ENCODE results near the gene GRID1. TPM values are rescaled to one million over a fixed set of nuclear protein-coding genes. Genes with fewer than 3 reads are reported as not detected.

The GRID1 gene
- total and polyA plus RNA-seq, 10 of the 15 experiments (the other 5 are each of a cell fraction or from before 2014, with no cell fraction given), result 0.04 to 0.62 (median 0.08) TPM; not detected in 5

- TF ChIP-seq, protein P1, sequence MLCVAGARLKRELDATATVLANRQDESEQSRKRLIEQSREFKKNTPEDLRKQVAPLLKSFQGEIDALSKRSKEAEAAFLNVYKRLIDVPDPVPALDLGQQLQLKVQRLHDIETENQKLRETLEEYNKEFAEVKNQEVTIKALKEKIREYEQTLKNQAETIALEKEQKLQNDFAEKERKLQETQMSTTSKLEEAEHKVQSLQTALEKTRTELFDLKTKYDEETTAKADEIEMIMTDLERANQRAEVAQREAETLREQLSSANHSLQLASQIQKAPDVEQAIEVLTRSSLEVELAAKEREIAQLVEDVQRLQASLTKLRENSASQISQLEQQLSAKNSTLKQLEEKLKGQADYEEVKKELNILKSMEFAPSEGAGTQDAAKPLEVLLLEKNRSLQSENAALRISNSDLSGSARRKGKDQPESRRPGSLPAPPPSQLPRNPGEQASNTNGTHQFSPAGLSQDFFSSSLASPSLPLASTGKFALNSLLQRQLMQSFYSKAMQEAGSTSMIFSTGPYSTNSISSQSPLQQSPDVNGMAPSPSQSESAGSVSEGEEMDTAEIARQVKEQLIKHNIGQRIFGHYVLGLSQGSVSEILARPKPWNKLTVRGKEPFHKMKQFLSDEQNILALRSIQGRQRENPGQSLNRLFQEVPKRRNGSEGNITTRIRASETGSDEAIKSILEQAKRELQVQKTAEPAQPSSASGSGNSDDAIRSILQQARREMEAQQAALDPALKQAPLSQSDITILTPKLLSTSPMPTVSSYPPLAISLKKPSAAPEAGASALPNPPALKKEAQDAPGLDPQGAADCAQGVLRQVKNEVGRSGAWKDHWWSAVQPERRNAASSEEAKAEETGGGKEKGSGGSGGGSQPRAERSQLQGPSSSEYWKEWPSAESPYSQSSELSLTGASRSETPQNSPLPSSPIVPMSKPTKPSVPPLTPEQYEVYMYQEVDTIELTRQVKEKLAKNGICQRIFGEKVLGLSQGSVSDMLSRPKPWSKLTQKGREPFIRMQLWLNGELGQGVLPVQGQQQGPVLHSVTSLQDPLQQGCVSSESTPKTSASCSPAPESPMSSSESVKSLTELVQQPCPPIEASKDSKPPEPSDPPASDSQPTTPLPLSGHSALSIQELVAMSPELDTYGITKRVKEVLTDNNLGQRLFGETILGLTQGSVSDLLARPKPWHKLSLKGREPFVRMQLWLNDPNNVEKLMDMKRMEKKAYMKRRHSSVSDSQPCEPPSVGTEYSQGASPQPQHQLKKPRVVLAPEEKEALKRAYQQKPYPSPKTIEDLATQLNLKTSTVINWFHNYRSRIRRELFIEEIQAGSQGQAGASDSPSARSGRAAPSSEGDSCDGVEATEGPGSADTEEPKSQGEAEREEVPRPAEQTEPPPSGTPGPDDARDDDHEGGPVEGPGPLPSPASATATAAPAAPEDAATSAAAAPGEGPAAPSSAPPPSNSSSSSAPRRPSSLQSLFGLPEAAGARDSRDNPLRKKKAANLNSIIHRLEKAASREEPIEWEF (IDR thresholded peaks at IDR 0.05; ENCODE audit: insufficient replicate concordance, low read depth, low read length), result no peak
- no peak for TF ChIP-seq E2F4 (IDR thresholded peaks at IDR 0.05; ENCODE audit: low read depth, low read length)
Observed at GRCh38 chr10:85713885-85714284, 652.7 kb downstream of the GRID1 start (continued).

GRCh38 chr10:85702768-85703167 lies 663.8 kb downstream of the GRID1 start:
- Histone ChIP-seq H3K4me1 (ENCODE audit: control insufficient read depth, insufficient read depth, low read length) (no peaks in the 10 kb centered on the region), H3K27ac (ENCODE audit: control insufficient read depth, insufficient read depth) (no peak overlapping the region), H3K9ac (ENCODE audit: control insufficient read depth, insufficient read depth, low read length) (no peak overlapping the region), H3K27me3 (replicated peaks in 1 of 2; ENCODE audit: control insufficient read depth in 2 of 2, insufficient read depth in 2 of 2, low read length in 1 of 2) (no peaks in the 10 kb centered on the region), H2AFZ (ENCODE audit: control insufficient read depth, low read depth, low read length) (no peak overlapping the region), H3K36me3 (ENCODE audit: control insufficient read depth in 2 of 2, insufficient read depth in 2 of 2, low read length in 1 of 2) (no peaks in the 10 kb centered on the region), H3K4me3 (no peak overlapping the region), H4K20me1 (ENCODE audit: control insufficient read depth, insufficient read depth) (no peaks in the 10 kb centered on the region), H3K79me2 (ENCODE audit: control insufficient read depth, insufficient read depth, low read length) (no peaks in the 10 kb centered on the region), H3K4me2 (ENCODE audit: control insufficient read depth, insufficient read depth) (no peak overlapping the region), H3K9me3 (replicated peaks; ENCODE audit: control insufficient read depth, insufficient read depth, low read length) (no peaks in the 10 kb centered on the region)
- in situ Hi-C loops (cut with MboI), result no loop called here
- no peak for DNase-seq (ENCODE audit: low read depth, low spot score)
- ChIA-PET CTCF (no interaction called here), RAD21 (ENCODE audit: unreplicated experiment) (no interaction called here), POLR2A (no interaction called here), SMC1A (ENCODE audit: uncharacterized antibody, unreplicated experiment) (no interaction called here)
- ATAC-seq, result no peak
- intact Hi-C loops (cut with micrococcal nuclease; ENCODE audit: unreplicated experiment), result no loop called here
- no TSS peak for BruUV-seq (replicated peaks)
- 13% methylated on average over 2 of the region's 2 CpGs for WGBS (ENCODE audit: insufficient coverage, insufficient replicate concordance, low lambda C conversion rate, missing lambda C conversion rate)
- FAIRE-seq, result no peak
- TF ChIP-seq GABPA (IDR thresholded peaks at IDR 0.05; ENCODE audit: low read depth) (no peak), RAD21 (IDR thresholded peaks at IDR 0.05; ENCODE audit: insufficient read depth, low read depth, low read length) (no peak), ZSCAN29 (IDR thresholded peaks at IDR 0.05) (no peak), BMI1 (IDR thresholded peaks at IDR 0.05; ENCODE audit: borderline replicate concordance) (no peak), IRF4 (IDR thresholded peaks at IDR 0.05; ENCODE audit: low read depth, low read length) (no peak), NR2F1 (conservative IDR thresholded peaks at IDR 0.05) (no peak), IKZF2 (IDR thresholded peaks at IDR 0.05) (no peak), NFYB (IDR thresholded peaks at IDR 0.05; ENCODE audit: insufficient read depth, low read depth, low read length) (no peak), MAX (IDR thresholded peaks at IDR 0.05; ENCODE audit: low read depth, low read length) (no peak), STAT1 (conservative IDR thresholded peaks at IDR 0.05) (no peak), NR2C1 (IDR thresholded peaks at IDR 0.05) (no peak)
- TF ChIP-seq, protein P2, sequence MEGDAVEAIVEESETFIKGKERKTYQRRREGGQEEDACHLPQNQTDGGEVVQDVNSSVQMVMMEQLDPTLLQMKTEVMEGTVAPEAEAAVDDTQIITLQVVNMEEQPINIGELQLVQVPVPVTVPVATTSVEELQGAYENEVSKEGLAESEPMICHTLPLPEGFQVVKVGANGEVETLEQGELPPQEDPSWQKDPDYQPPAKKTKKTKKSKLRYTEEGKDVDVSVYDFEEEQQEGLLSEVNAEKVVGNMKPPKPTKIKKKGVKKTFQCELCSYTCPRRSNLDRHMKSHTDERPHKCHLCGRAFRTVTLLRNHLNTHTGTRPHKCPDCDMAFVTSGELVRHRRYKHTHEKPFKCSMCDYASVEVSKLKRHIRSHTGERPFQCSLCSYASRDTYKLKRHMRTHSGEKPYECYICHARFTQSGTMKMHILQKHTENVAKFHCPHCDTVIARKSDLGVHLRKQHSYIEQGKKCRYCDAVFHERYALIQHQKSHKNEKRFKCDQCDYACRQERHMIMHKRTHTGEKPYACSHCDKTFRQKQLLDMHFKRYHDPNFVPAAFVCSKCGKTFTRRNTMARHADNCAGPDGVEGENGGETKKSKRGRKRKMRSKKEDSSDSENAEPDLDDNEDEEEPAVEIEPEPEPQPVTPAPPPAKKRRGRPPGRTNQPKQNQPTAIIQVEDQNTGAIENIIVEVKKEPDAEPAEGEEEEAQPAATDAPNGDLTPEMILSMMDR (IDR thresholded peaks at IDR 0.05 in 2 of 3, conservative IDR thresholded peaks at IDR 0.05 in 1 of 3; ENCODE audit: control insufficient read depth in 2 of 3, extremely low read depth in 1 of 3, insufficient read depth in 1 of 3, low read depth in 3 of 3, low read length in 3 of 3), result no peak
